ENCODE data around the gene EZH1. TPM values are rescaled to one million over a fixed set of nuclear protein-coding genes. Genes with fewer than 3 reads are reported as not detected.

EZH1 gene
- total RNA-seq, 1 experiment from 2014 or later: 16.9 TPM

DNA sequence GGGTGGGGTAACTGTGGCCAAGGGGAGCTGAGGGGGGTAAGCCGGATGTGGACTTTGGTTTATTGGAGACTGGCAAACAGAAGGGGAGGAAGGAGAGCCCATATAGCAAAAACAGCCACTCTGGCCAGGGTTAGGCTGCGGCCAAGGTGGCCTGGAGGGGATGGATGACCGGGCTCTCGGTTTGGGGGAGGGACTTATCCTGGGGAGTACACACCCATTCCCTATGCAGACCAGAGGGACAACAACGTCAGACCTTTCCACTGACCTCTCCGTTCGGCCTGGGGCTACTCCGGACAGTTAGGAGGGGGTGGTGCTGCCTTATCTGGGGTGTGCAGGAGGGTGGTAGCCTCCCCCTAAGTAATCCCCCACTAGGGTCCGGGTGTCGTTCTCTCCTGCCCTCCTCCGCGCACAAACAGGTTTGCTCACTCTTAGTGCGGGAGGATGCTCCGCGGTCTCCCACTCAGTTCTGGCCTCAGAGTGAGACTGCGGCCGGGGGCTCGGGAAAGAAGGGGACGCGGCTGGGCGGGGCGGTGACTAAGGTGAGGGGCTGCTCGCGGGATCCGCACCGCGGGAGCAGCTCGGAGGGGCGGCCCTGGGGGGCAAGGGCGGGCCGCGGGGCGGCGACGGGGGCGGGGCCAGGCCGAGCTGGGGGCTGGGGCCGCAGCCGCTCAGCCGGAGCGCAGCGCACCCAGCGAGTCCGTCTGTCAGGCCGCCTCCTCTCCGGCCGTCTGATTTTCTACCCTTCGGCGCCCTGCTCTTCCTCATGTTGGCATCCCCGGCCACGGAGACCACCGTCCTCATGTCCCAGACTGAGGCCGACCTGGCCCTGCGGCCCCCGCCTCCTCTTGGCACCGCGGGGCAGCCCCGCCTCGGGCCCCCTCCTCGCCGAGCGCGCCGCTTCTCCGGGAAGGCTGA, 35.4 kb upstream of the EZH1 start, which contains the start of gene WNK4:
Gene WNK4 (plus strand): TSS at position 675 of the 915 bp plus-strand sequence. CDS start 89 bp downstream, at position 764.
- Mint-ChIP-seq H3K4me1 (ENCODE audit: low read depth, unreplicated experiment) (peaks cover 19% of the 10 kb centered on the region), H3K27me3 (ENCODE audit: insufficient read depth, unreplicated experiment) (no peaks in the 10 kb centered on the region), H3K9me3 (ENCODE audit: unreplicated experiment) (no peaks in the 10 kb centered on the region), H3K27ac (ENCODE audit: unreplicated experiment) (peak within 1 kb of the TSS; percentile 65), H3K4me3 (ENCODE audit: unreplicated experiment) (peak within 1 kb of the TSS; percentile 76), H3K36me3 (ENCODE audit: insufficient read depth, unreplicated experiment) (peaks cover 30% of the 10 kb centered on the region)
- Histone ChIP-seq H3K9me3 (no peaks in the 10 kb centered on the region), H3K36me3 (ENCODE audit: control insufficient read depth, insufficient read depth, low read length) (no peaks in the 10 kb centered on the region; the same call in 1 of the 2 replicates), H3K4me3 (ENCODE audit: low read depth, low read length) (peak within 1 kb of the TSS; percentile 85), H3K4me1 (peaks cover 29% of the 10 kb centered on the region), H3K27me3 (replicated peaks; ENCODE audit: control insufficient read depth, insufficient read depth, low read length) (no peaks in the 10 kb centered on the region)
- intact Hi-C loops (cut with micrococcal nuclease; ENCODE audit: unreplicated experiment): loop anchor here (5.0 kb wide), 1 partner anchor 42 kb away; the partner anchor contains the start of gene BECN1
- BruUV-seq (replicated peaks): TSS peak; percentile 44
- ChIA-PET POLR2A (interaction anchor here (0.6 to 2.5 kb wide), 7 partner anchors 17 to 171 kb away, joined by 3 to 14 read pairs (median 4); partner anchors contain the start of genes BECN1, PLEKHH3, RAMP2 and RETREG3), CTCF (interaction anchor here (0.6 to 2.0 kb wide), 6 partner anchors 17 to 969 kb away, joined by 3 to 15 read pairs (median 4); partner anchors contain the start of genes BECN1 and PLEKHH3)
- peak; percentile 76 to 91 for DNase-seq
- TF ChIP-seq, protein P1, sequence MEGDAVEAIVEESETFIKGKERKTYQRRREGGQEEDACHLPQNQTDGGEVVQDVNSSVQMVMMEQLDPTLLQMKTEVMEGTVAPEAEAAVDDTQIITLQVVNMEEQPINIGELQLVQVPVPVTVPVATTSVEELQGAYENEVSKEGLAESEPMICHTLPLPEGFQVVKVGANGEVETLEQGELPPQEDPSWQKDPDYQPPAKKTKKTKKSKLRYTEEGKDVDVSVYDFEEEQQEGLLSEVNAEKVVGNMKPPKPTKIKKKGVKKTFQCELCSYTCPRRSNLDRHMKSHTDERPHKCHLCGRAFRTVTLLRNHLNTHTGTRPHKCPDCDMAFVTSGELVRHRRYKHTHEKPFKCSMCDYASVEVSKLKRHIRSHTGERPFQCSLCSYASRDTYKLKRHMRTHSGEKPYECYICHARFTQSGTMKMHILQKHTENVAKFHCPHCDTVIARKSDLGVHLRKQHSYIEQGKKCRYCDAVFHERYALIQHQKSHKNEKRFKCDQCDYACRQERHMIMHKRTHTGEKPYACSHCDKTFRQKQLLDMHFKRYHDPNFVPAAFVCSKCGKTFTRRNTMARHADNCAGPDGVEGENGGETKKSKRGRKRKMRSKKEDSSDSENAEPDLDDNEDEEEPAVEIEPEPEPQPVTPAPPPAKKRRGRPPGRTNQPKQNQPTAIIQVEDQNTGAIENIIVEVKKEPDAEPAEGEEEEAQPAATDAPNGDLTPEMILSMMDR (IDR thresholded peaks at IDR 0.05; ENCODE audit: insufficient read depth in 1 of 2, low read depth in 1 of 2, low read length in 1 of 2, severe bottlenecking in 1 of 2, unreplicated experiment in 1 of 2): no peak

DNA sequence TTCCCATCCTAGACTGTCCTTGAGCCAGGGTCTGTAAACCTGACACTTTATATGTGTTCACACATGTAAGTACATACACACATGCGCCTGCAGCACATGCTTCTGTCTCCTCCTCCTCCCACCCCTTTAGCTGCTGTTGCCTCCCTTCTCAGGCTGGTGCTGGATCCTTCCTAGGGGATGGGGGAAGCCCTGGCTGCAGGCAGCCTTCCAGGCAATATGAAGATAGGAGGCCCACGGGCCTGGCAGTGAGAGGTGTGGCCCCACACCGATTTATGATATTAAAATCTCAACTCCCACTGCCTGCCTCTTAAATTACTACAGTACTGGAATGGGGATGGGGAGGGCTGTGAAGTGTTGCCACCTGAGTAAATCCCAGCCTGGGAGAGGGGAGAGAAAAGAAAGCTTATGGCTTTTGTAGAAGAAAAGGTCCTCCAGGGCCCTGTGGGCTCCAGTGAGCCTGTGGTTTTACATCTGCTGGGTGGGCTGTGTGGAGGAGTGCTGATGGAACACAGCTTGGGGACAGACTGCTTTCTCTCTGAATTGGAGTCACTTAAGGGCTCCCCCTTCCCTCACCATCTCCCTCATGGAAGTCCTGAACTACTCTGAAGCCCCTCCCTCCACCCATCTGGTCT, 34.6 kb upstream of the EZH1 start:
- CTCF ChIA-PET: interaction anchor here (0.6 to 2.0 kb wide), 4 partner anchors 16 to 54 kb away, joined by 3 to 15 read pairs (median 4); partner anchors contain the start of gene BECN1
- Histone ChIP-seq H3K4me1 (peaks cover 29% of the 10 kb centered on the region), H3K27me3 (replicated peaks; ENCODE audit: control insufficient read depth, insufficient read depth, low read length) (no peaks in the 10 kb centered on the region), H3K4me3 (ENCODE audit: low read depth, low read length) (no peak overlapping the region), H3K9me3 (no peaks in the 10 kb centered on the region), H3K36me3 (ENCODE audit: control insufficient read depth, insufficient read depth, low read length) (no peaks in the 10 kb centered on the region)
- no TSS peak for BruUV-seq (replicated peaks)
- H3K27me3 Mint-ChIP-seq (ENCODE audit: insufficient read depth, unreplicated experiment): no peaks in the 10 kb centered on the region
- H3K9me3 Mint-ChIP-seq (ENCODE audit: unreplicated experiment): no peaks in the 10 kb centered on the region
- no peak for DNase-seq
- peak overlapping the region; percentile 76 for H3K4me3 Mint-ChIP-seq (ENCODE audit: unreplicated experiment)
- intact Hi-C loops (cut with micrococcal nuclease; ENCODE audit: unreplicated experiment): no loop called here
- peak overlapping the region; percentile 65 for H3K27ac Mint-ChIP-seq (ENCODE audit: unreplicated experiment)
- peaks cover 19% of the 10 kb centered on the region for H3K4me1 Mint-ChIP-seq (ENCODE audit: low read depth, unreplicated experiment)
- H3K36me3 Mint-ChIP-seq (ENCODE audit: insufficient read depth, unreplicated experiment): peaks cover 30% of the 10 kb centered on the region
- POLR2A ChIA-PET: interaction anchor here (0.6 to 2.5 kb wide), 7 partner anchors 16 to 170 kb away, joined by 3 to 14 read pairs (median 4); partner anchors contain the start of genes BECN1, PLEKHH3, RAMP2 and RETREG3
- TF ChIP-seq, protein P1 (IDR thresholded peaks at IDR 0.05; ENCODE audit: insufficient read depth in 1 of 2, low read depth in 1 of 2, low read length in 1 of 2, severe bottlenecking in 1 of 2, unreplicated experiment in 1 of 2): no peak

DNA sequence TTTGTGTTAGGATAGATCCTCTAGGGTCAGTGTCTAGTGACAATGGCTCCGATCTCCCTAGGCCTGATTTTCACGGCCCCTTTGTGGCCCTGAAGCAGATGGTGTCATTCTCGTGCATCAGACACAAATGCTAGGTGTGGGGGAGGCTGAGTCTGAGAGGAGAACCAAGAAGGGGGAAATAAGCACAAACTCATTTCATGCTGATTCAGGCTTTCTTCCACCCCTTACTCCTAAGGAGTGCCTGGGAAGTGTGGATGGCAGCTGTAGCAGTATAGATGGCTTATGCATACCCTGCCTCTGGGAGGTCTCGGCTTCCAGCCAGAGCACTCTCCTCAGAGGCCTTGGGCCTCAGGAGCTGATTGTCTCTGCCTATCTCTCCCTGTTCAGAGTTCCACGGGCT, 33.7 kb upstream of the EZH1 start:
- POLR2A ChIA-PET: interaction anchor here (0.6 to 2.5 kb wide), 2 partner anchors 46 to 102 kb away, joined by 4 to 14 read pairs; partner anchors contain the start of gene BECN1
- no TSS peak for BruUV-seq (replicated peaks)

More for the DNA sequence above, 33.7 kb upstream of the EZH1 start:
- H3K9me3 Mint-ChIP-seq (ENCODE audit: unreplicated experiment): no peaks in the 10 kb centered on the region
- no peak overlapping the region for H3K4me3 Mint-ChIP-seq (ENCODE audit: unreplicated experiment)
- no peaks in the 10 kb centered on the region for H3K36me3 ChIP-seq (ENCODE audit: control insufficient read depth, insufficient read depth, low read length)
- H3K9me3 ChIP-seq: no peaks in the 10 kb centered on the region
- H3K36me3 Mint-ChIP-seq (ENCODE audit: insufficient read depth, unreplicated experiment): peaks cover 34% of the 10 kb centered on the region
- no peaks in the 10 kb centered on the region for H3K27me3 Mint-ChIP-seq (ENCODE audit: insufficient read depth, unreplicated experiment)
- CTCF ChIA-PET: interaction anchor here (1.1 kb wide), 1 partner anchor 15 kb away, joined by 3 read pairs; no protein-coding TSS in a partner anchor
- no peak overlapping the region for H3K4me3 ChIP-seq (ENCODE audit: low read depth, low read length)
- H3K27ac Mint-ChIP-seq (ENCODE audit: unreplicated experiment): no peak overlapping the region
- intact Hi-C loops (cut with micrococcal nuclease; ENCODE audit: unreplicated experiment): no loop called here
- DNase-seq: no peak
- TF ChIP-seq, protein P1 (IDR thresholded peaks at IDR 0.05; ENCODE audit: insufficient read depth in 1 of 2, low read depth in 1 of 2, low read length in 1 of 2, severe bottlenecking in 1 of 2, unreplicated experiment in 1 of 2): no peak
- H3K27me3 ChIP-seq (replicated peaks; ENCODE audit: control insufficient read depth, insufficient read depth, low read length): no peaks in the 10 kb centered on the region
- peaks cover 18% of the 10 kb centered on the region for H3K4me1 Mint-ChIP-seq (ENCODE audit: low read depth, unreplicated experiment)
- peaks cover 30% of the 10 kb centered on the region for H3K4me1 ChIP-seq
